GM12878 (cell line): ENCODE data around the gene AMN1. TPM values are rescaled to one million over a fixed set of nuclear protein-coding genes. Genes with fewer than 3 reads are reported as not detected.

Source experiments
- ATAC-seq: fragments of 200-7000 bp; cut with Tn5 transposase; 3 replicates; pipeline ENCODE4 v1.9.1; 2020; ENCODE audit warnings: mild to moderate bottlenecking, moderate library complexity
- BruUV-seq: library from RNA; stranded (reverse); fragments of 400-500 nt; replicated peaks from 2 replicates; lab custom pipeline; 2021; lab: Mats Ljungman, UMichigan
- CTCF ChIA-PET: fragments of 300-600 bp; sonication (Branson Sonifier 250); formaldehyde crosslinking; extraction: SDS; loops from one replicate; lab custom pipeline; 2021; ENCODE audit warnings: inconsistent platforms; lab: Yijun Ruan, JAX
- POLR2A ChIA-PET: fragments of 350-600 bp; formaldehyde crosslinking; extraction: SDS; loops from one replicate; lab custom pipeline; 2021; ENCODE audit warnings: inconsistent platforms; lab: Charles Lee
- RAD21 ChIA-PET: fragments of 300-600 bp; sonication (Branson Sonifier 250); formaldehyde crosslinking; loops from one replicate; lab custom pipeline; 2023; ENCODE audit warnings: antibody characterized with exemption; ENCODE audit not compliant: unreplicated experiment; lab: Charles Lee
- SMC1A ChIA-PET: fragments of 300-600 bp; sonication (Branson Sonifier 250); formaldehyde crosslinking; loops from one replicate; lab custom pipeline; 2023; ENCODE audit not compliant: unreplicated experiment, uncharacterized antibody; lab: Charles Lee
- DNase-seq: peaks from one replicate; pipeline ENCODE4 v3.0.0-alpha.2; 2011; ENCODE audit warnings: low read depth, low spot score
- FAIRE-seq: peaks from 3 replicates; lab custom pipeline; 2011; peaks lifted over from hg19 to GRCh38; lab: Jason Lieb, UNC
- H2AFZ ChIP-seq: 2 replicates; pipeline ENCODE4 v1.6.0; 2011; ENCODE audit warnings: low read depth, low read length, control low read depth; ENCODE audit not compliant: control insufficient read depth
- H3K27ac ChIP-seq: 2 replicates; pipeline ENCODE4 v1.5.1; 2011; ENCODE audit warnings: control low read depth; ENCODE audit not compliant: control insufficient read depth, insufficient read depth
- H3K27me3 ChIP-seq, 2 experiments: replicated peaks in 1 of 2; 2 replicates each; pipeline versions ENCODE4 v1.6.0 to v1.6.1; 2011; ENCODE audit warnings: low read length in 1 of 2; ENCODE audit not compliant: control insufficient read depth in 2 of 2, insufficient read depth in 2 of 2
- H3K36me3 ChIP-seq, 2 experiments: 2 replicates each; pipeline ENCODE4 v1.5.1; 2011; ENCODE audit warnings: low read length in 1 of 2; ENCODE audit not compliant: control insufficient read depth in 2 of 2, insufficient read depth in 2 of 2
- H3K4me1 ChIP-seq: 2 replicates; pipeline ENCODE4 v1.6.1; 2011; ENCODE audit warnings: mild to moderate bottlenecking, low read length, moderate library complexity, mixed read lengths; ENCODE audit not compliant: control insufficient read depth, insufficient read depth
- H3K4me2 ChIP-seq: 2 replicates; pipeline ENCODE4 v1.6.0; 2011; ENCODE audit warnings: control low read depth; ENCODE audit not compliant: control insufficient read depth, insufficient read depth
- H3K4me3 ChIP-seq: fragments of 200-600 bp; sonication (generic); 2 replicates; pipeline ENCODE4 v1.5.1; 2016
- H3K79me2 ChIP-seq: 2 replicates; pipeline ENCODE4 v1.6.0; 2011; ENCODE audit warnings: low read length; ENCODE audit not compliant: control insufficient read depth, insufficient read depth
- H3K9ac ChIP-seq: 2 replicates; pipeline ENCODE4 v1.8.0; 2011; ENCODE audit warnings: low read length, control low read depth, mixed read lengths; ENCODE audit not compliant: control insufficient read depth, insufficient read depth
- H3K9me3 ChIP-seq: replicated peaks from 3 replicates; pipeline ENCODE4 v1.5.1; 2011; ENCODE audit warnings: mild to moderate bottlenecking, low read length; ENCODE audit not compliant: control insufficient read depth, insufficient read depth
- H4K20me1 ChIP-seq: 2 replicates; pipeline ENCODE4 v1.6.0; 2011; ENCODE audit not compliant: control insufficient read depth, insufficient read depth
- E4F1 ChIP-seq: fragments of 450-650 bp; IDR thresholded peaks from 2 replicates; pipeline ENCODE4 v1.6.1; 2018; ENCODE audit warnings: borderline replicate concordance, mild to moderate bottlenecking; ENCODE audit not compliant: partially characterized antibody
- NBN ChIP-seq: fragments of 450-650 bp; IDR thresholded peaks from 2 replicates; pipeline ENCODE4 v1.6.1; 2016
- PKNOX1 ChIP-seq: fragments of 450-650 bp; IDR thresholded peaks from 2 replicates; pipeline ENCODE4 v1.6.1; 2016; ENCODE audit warnings: mild to moderate bottlenecking
- RBBP5 ChIP-seq: fragments of 200-600 bp; sonication (generic); conservative IDR thresholded peaks from 2 replicates; pipeline ENCODE4 v1.6.1; 2016
- SIX5 ChIP-seq: IDR thresholded peaks from 2 replicates; pipeline ENCODE4 v1.6.1; 2011; ENCODE audit warnings: mild to moderate bottlenecking, low read depth, low read length, moderate library complexity; ENCODE audit not compliant: severe bottlenecking
- WGBS: methylation state at CpG from one replicate; pipeline ENCODE4 v1.1.6; 2016; ENCODE audit warnings: low lambda C conversion rate; ENCODE audit not compliant: insufficient replicate concordance, insufficient coverage; ENCODE audit errors: missing lambda C conversion rate; 5-methylcytosine and 5-hydroxymethylcytosine counted together
- in situ Hi-C: fragments of 300-500 bp; cut with MboI; formaldehyde crosslinking; loops from 9 replicates; pipeline ENCODE4 v1.14.3; 2018; ENCODE audit warnings: mixed read lengths
- intact Hi-C: fragments of 100-400 bp; cut with micrococcal nuclease; formaldehyde crosslinking; loops from one replicate; pipeline ENCODE4 v1.14.2; 2022; ENCODE audit not compliant: unreplicated experiment
- polyA plus RNA-seq, 11 experiments: library from polyadenylated mRNA; depleted of rRNA in 4 of 11; unstranded in 6 of 11; stranded (reverse) in 5 of 11; fragments of >200 nt; fragmentation: Nextera tagmentation in 4 of 11; fragmentation: Illumina TruSeq in 1 of 11; extraction: Ambion mirVana in 4 of 11; extraction: Trizol in 1 of 11; gene quantifications; 1 replicate in 1 of 11; 2 replicates in 10 of 11; pipeline versions ENCODE4 v1.2.1 to v1.2.3, GENCODE V29; 2011 to 2016; ENCODE audit warnings: inconsistent platforms in 2 of 11, missing spikeins in 2 of 11, low read depth in 1 of 11
- total RNA-seq, 4 experiments: library from RNA; depleted of rRNA in 3 of 4; stranded (reverse); fragments of >200 nt in 3 of 4; fragmentation: Illumina TruSeq in 1 of 4; extraction: Trizol in 1 of 4; gene quantifications; 2 replicates each; pipeline versions ENCODE4 v1.2.1 to v1.2.3, GENCODE V29; 2013 to 2021

Gene AMN1
- total and polyA plus RNA-seq, 10 of the 15 experiments (the other 5 are each of a cell fraction or from before 2014, with no cell fraction given): 5.4 to 19.3 (median 9.3) TPM

DNA sequence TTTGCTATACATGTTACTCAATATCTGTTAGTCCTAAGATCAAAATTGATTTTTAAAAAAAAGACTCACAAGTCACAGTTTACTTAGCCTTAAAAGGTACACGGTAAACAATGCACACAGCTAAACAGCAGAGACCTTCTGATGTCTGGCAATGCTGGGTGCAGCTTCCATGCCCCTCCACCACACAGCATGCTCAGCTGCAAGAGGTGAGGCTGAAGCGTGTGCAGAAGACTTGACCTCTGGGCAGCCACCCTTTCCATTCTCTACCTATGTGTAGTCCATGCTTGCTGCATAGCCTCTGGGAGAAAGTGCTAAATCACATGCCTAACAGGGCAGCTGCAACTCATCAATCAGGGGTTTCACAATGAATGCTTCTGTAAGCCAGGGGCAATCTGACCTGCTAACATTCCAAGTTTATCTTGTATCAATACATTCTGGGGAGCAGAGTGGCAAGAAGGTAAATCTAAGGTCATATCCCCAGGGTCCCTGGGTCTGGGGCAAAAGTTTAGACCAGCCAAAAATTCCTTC, 44.5 kb upstream of the AMN1 start (continued):
- TF ChIP-seq E4F1 (no peak), SIX5 (no peak), NBN (peak; percentile 28; the same call in 1 of the 2 replicates)

DNA sequence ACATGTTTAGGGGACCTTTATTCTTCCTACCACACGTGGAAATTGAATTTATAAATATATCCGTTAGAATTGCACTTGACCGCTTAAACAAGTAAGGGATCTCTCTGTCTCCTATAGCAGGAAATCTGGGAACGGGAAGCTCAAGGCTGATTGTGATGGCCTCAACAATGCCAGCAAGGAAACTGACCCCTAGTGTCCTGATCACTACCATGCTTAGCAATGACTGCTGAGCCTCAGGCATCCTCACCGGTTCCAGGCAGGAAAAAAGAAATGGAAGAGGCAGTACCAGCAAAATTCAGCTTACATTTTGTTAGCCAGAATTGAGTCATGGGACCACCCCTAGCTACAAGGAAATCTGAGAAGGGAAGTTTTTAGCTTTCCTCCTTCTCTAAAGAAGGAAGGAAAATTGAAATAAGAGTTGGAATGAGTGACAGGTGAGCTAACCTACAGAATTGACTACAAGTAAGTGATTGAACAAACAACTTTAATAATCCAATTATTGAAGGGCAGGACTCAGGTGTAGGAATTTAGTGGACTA, 43.9 kb upstream of the AMN1 start:
- FAIRE-seq: no peak
- ATAC-seq: no peak
- Histone ChIP-seq H4K20me1 (no peaks in the 10 kb centered on the region), H3K79me2 (no peaks in the 10 kb centered on the region), H3K27me3 (no peaks in the 10 kb centered on the region), H2AFZ (no peak overlapping the region), H3K4me3 (no peak overlapping the region), H3K4me1 (peaks cover 14% of the 10 kb centered on the region), H3K4me2 (no peak overlapping the region), H3K9me3 (no peaks in the 10 kb centered on the region), H3K27ac (no peak overlapping the region), H3K9ac (no peak overlapping the region), H3K36me3 (no peaks in the 10 kb centered on the region)
- BruUV-seq: no TSS peak
- 100% methylated on average over 5 of the region's 5 CpGs for WGBS
- ChIA-PET RAD21 (interaction anchor here (0.8 to 3.7 kb wide), 7 partner anchors 12 to 119 kb away, joined by 3 to 16 read pairs (median 4); no protein-coding TSS in a partner anchor), SMC1A (interaction anchor here (0.8 to 4.5 kb wide), 12 partner anchors 10 to 120 kb away, joined by 3 to 25 read pairs (median 4); no protein-coding TSS in a partner anchor), CTCF (interaction anchor here (1.2 to 2.3 kb wide), 6 partner anchors 10 to 90 kb away, joined by 3 to 7 read pairs (median 3); no protein-coding TSS in a partner anchor), POLR2A (interaction anchor here (0.6 to 3.1 kb wide), 7 partner anchors 9 to 48 kb away, joined by 4 to 13 read pairs (median 7); no protein-coding TSS in a partner anchor)
- intact Hi-C loops: no loop called here
- no peak for TF ChIP-seq RBBP5
- TF ChIP-seq PKNOX1: peak; percentile 52; the same call in 1 of the 2 replicates
- DNase-seq: no peak
- in situ Hi-C loops: no loop called here
